ENCODE measurements around the gene TBCB.

DNA sequence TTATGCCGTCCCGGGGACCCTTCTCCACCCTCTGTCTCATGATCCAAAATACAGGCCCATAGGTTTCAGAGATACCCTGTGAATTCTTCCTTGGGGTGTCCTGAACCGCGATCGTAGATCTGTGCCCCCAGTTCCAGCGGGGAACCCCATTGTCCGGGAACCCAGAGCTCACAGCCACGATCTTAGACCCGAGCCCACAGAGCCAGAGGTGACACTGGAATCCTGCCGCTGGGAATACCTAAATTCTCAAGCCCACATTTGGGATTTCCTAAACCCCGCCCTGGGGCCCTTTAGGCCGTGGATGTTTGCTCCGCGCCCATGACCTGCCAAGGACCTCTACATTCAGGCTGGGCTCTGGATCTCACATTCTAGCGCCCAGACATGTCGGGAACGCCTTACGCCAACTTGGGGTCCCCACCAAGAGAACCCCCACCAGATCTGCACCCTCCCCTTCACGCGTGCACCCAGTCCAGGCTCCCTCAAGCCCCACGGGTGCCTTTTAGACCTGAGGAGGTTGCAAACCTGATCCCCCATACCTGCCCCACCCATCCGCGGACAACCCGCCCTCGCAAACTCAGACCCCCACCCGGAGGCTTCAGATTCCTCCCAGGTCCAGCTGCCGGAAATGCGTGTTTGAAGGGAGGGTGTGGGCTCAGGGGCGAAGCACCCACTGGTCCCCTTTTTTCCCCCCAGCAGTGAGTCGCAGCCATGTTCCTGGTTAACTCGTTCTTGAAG is 25.2 kb downstream of the TBCB start:
- TF ChIP-seq ZFP3 (CRISPR knock-in tag; IDR thresholded peaks at IDR 0.05) (no peak), PATZ1 (CRISPR knock-in tag; IDR thresholded peaks at IDR 0.05; ENCODE audit: borderline replicate concordance) (no peak)
